ENCODE data around the gene HEXD.
"Not testable (repeated sequence)": the region's sequence is repeated elsewhere in the genome, so short reads cannot be mapped to it uniquely, and the experiment has no call there.

HEXD gene

GRCh38 chr17:82377924-82378740 lies 40.0 kb upstream of the HEXD start:
- DNase-seq (ENCODE audit: low spot score), result no peak
- in situ Hi-C loops (cut with MboI; ENCODE audit: low pct_unique_long_range_greater_than_20kb, low sequenced_read_pairs, unreplicated experiment), result no loop called here
- no peak for TF ChIP-seq CTCF (IDR thresholded peaks at IDR 0.05; ENCODE audit: extremely low read depth, insufficient read depth, missing control alignments)

GRCh38 chr17:82378741-82379021 lies 39.5 kb upstream of the HEXD start:
- DNase-seq (ENCODE audit: low spot score), result no peak
- TF ChIP-seq CTCF (IDR thresholded peaks at IDR 0.05; ENCODE audit: extremely low read depth, insufficient read depth, missing control alignments), result no peak
- in situ Hi-C loops (cut with MboI; ENCODE audit: low pct_unique_long_range_greater_than_20kb, low sequenced_read_pairs, unreplicated experiment), result no loop called here

- DNase-seq (ENCODE audit: low spot score), result no peak
- TF ChIP-seq CTCF (IDR thresholded peaks at IDR 0.05; ENCODE audit: extremely low read depth, insufficient read depth, missing control alignments), result no peak
- in situ Hi-C loops (cut with MboI; ENCODE audit: low pct_unique_long_range_greater_than_20kb, low sequenced_read_pairs, unreplicated experiment), result no loop called here
Observed at GRCh38 chr17:82380860-82381702, 37.1 kb upstream of the HEXD start.

- DNase-seq (ENCODE audit: low spot score); in situ Hi-C loops (cut with MboI; ENCODE audit: low pct_unique_long_range_greater_than_20kb, low sequenced_read_pairs, unreplicated experiment): not testable (repeated sequence)
Observed at GRCh38 chr17:82381703-82382009, 36.5 kb upstream of the HEXD start.

GRCh38 chr17:82382220-82382932 lies 35.8 kb upstream of the HEXD start:
- DNase-seq (ENCODE audit: low spot score); in situ Hi-C loops (cut with MboI; ENCODE audit: low pct_unique_long_range_greater_than_20kb, low sequenced_read_pairs, unreplicated experiment): not testable (repeated sequence)

GRCh38 chr17:82382933-82383255 lies 35.3 kb upstream of the HEXD start:
- TF ChIP-seq CTCF (IDR thresholded peaks at IDR 0.05; ENCODE audit: extremely low read depth, insufficient read depth, missing control alignments), result no peak
- DNase-seq (ENCODE audit: low spot score), result no peak
- in situ Hi-C loops (cut with MboI; ENCODE audit: low pct_unique_long_range_greater_than_20kb, low sequenced_read_pairs, unreplicated experiment), result no loop called here

- DNase-seq (ENCODE audit: low spot score), result no peak
- in situ Hi-C loops (cut with MboI; ENCODE audit: low pct_unique_long_range_greater_than_20kb, low sequenced_read_pairs, unreplicated experiment), result no loop called here
Observed at GRCh38 chr17:82383411-82383810, 34.7 kb upstream of the HEXD start.

More at GRCh38 chr17:82383411-82383810, 34.7 kb upstream of the HEXD start:
- TF ChIP-seq CTCF (IDR thresholded peaks at IDR 0.05; ENCODE audit: extremely low read depth, insufficient read depth, missing control alignments), result no peak

All from GM13977 (cell line).